Right renal pelvis (tissue), 4 donors: ENCODE data around the gene C17orf113. TPM values are rescaled to one million over a fixed set of nuclear protein-coding genes. Genes with fewer than 3 reads are reported as not detected.
"Not testable (repeated sequence)": the region's sequence is repeated elsewhere in the genome, so short reads cannot be mapped to it uniquely, and the experiment has no call there.

Experiments used
- DNase-seq, 4 donors: peaks; one replicate each; pipeline ENCODE4 v3.0.0-alpha.2; 2013; ENCODE audit warnings: low read depth in 4 of 4, low spot score in 3 of 4, missing footprints in 1 of 4
- polyA plus RNA-seq, 4 donors: library from polyadenylated mRNA; unstranded; fragments of 120-200 nt; gene quantifications; one replicate each; pipeline ENCODE4 v1.2.1, GENCODE V29; 2013; ENCODE audit not compliant: insufficient read length in 4 of 4

The C17orf113 gene
- polyA plus RNA-seq, 4 donors, result 3.7 to 4.1 (median 3.9) TPM

GRCh38 chr17:42042598-42043319 lies 7.6 kb downstream of the C17orf113 start:
- no peak for DNase-seq

GRCh38 chr17:42041619-42042018 lies 8.8 kb downstream of the C17orf113 start:
- DNase-seq, result no peak

GRCh38 chr17:42040818-42041217 lies 9.6 kb downstream of the C17orf113 start:
- DNase-seq, result no peak

GRCh38 chr17:42039794-42040763 lies 10.3 kb downstream of the C17orf113 start:
- no peak for DNase-seq

- DNase-seq, result no peak
Measured at GRCh38 chr17:42038221-42038973, 12.0 kb downstream of the C17orf113 start.

GRCh38 chr17:42034059-42034458 lies 16.3 kb downstream of the C17orf113 start:
- no peak for DNase-seq

GRCh38 chr17:42031584-42031983 lies 18.8 kb downstream of the C17orf113 start:
- no peak for DNase-seq

- DNase-seq, result no peak
Measured at GRCh38 chr17:42028791-42029127, 21.6 kb downstream of the C17orf113 start.

GRCh38 chr17:42027961-42028790 lies 22.2 kb downstream of the C17orf113 start:
- no peak for DNase-seq

- no peak for DNase-seq
Measured at GRCh38 chr17:42027590-42027889, 22.9 kb downstream of the C17orf113 start.

- no peak for DNase-seq
Measured at GRCh38 chr17:42026857-42027589, 23.4 kb downstream of the C17orf113 start.

- no peak for DNase-seq
Measured at GRCh38 chr17:42025936-42026335, 24.5 kb downstream of the C17orf113 start.

- no peak for DNase-seq
Measured at GRCh38 chr17:42025191-42025579, 25.2 kb downstream of the C17orf113 start.

GRCh38 chr17:42023524-42024349 lies 26.7 kb downstream of the C17orf113 start:
- no peak for DNase-seq

GRCh38 chr17:42020845-42021244 lies 29.6 kb downstream of the C17orf113 start:
- not testable (repeated sequence) for DNase-seq

- peak; percentile 69 to 81 (median 76) for DNase-seq
Measured at GRCh38 chr17:42019509-42020404, 30.6 kb downstream of the C17orf113 start, which contains the start of gene NKIRAS2. Gene NKIRAS2 (plus strand): TSS chr17:42020090. CDS start chr17:42021578, 1,488 bp downstream.

GRCh38 chr17:42018988-42019387 lies 31.4 kb downstream of the C17orf113 start:
- no peak for DNase-seq

- no peak for DNase-seq
Measured at GRCh38 chr17:42018339-42018738, 32.1 kb downstream of the C17orf113 start.
